Measurements from ENCODE around the gene EPYC.

DNA sequence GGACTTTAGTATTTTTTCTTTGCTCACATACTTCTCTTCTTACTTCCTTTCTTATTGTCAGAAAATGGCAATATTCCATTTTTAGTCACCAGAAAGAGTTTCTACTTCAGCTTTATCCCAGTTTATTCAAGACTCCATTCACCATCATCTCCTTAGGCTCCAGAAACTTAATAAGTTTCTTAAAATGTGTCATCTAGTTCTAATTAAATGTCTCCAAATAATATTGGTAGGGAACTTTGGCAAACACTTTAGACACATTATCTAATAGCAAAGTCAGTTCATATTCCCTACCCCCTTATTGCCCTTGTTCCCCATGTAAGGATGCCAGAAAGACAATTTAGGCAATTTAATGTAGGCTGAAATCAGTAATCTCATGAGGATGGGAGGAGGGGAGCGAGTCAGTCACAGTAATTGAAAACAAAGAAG lies 15.1 kb downstream of the EPYC start:
- TF ChIP-seq EZH2 (IDR thresholded peaks at IDR 0.05) (no peak), POLR2AphosphoS5 (IDR thresholded peaks at IDR 0.05; ENCODE audit: borderline replicate concordance, low read depth, low read length) (no peak)

Measured in SK-N-MC (cell line).